Measurements from ENCODE around the gene APPBP2. TPM values are rescaled to one million over a fixed set of nuclear protein-coding genes. Genes with fewer than 3 reads are reported as not detected.
A peak's percentile ranks its signal among the peaks of the same experiment; 100 is the strongest.
"Not testable (repeated sequence)": the region's sequence is repeated elsewhere in the genome, so short reads cannot be mapped to it uniquely, and the experiment has no call there.

Gene APPBP2
- total and polyA plus RNA-seq, 2 donors from 2014 or later, result 10.9 to 44.4 TPM

DNA sequence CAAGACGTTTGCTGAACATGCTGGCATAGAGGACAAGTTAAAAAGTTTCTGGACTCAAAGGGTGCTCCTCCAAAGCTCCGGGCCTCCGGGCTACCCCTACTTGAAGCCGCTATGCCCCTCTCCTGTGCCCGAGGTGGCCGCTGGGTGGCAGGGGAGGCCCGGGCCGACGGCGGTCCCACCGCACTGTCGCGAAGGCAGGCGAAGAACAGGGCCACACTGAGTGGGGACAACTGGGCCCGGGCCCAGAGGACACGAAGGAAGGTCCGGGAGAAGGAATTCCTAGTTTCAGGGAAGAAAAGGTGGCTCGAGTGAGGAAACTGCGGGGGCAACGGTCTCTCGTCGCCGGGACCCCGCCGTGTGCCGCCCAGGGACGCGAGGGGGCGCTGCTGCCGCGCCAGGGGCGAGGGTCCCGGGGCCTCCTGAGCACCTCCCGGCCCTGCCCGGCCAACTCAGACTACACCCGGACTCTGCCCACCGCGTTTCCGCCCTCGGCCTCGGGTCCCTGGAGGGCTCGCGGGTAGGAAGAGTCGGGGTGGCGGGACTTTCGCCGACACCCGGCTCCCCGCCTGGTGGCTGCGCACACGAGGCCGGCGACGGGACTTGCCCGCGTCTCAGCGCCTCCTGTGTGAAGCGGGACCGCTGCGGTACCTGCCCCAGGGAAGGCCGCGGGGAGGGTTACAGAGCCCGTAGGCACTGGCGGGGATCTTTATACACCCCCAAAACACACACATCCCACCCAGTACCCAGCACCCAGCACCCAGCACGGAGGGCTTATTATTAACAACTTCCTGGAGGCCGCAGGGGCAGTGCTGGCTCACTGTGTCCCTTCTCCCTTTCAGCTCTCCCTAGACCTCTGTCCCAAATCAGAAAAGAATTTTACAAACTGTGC is 104.5 kb downstream of the APPBP2 start:
- Histone ChIP-seq H3K36me3 (ENCODE audit: control insufficient read depth in 2 of 3, insufficient read depth in 3 of 3, low read length in 3 of 3) (no peaks in the 10 kb centered on the region), H3K27me3 (ENCODE audit: control insufficient read depth, insufficient read depth, low read length) (no peaks in the 10 kb centered on the region), H3K4me1 (ENCODE audit: control insufficient read depth in 2 of 3, insufficient read depth in 2 of 3, low read depth in 1 of 3, low read length in 3 of 3) (peaks cover 0 to 5% (median 0%) of the 10 kb centered on the region in 3 donors), H3K9ac (ENCODE audit: low read length in 3 of 3) (peak overlapping the region in 2 of 3 donors; percentile 31 to 55), H3K27ac (ENCODE audit: low read depth in 2 of 2, low read length in 2 of 2) (no peak overlapping the region), H3K4me3 (ENCODE audit: low read length in 3 of 3) (peak overlapping the region; percentile 40 to 64 (median 42)), H3K9me3 (ENCODE audit: control insufficient read depth in 2 of 3, insufficient read depth in 1 of 3, low read length in 3 of 3) (no peaks in the 10 kb centered on the region)
- no peak for FAIRE-seq
- TF ChIP-seq, protein P1, sequence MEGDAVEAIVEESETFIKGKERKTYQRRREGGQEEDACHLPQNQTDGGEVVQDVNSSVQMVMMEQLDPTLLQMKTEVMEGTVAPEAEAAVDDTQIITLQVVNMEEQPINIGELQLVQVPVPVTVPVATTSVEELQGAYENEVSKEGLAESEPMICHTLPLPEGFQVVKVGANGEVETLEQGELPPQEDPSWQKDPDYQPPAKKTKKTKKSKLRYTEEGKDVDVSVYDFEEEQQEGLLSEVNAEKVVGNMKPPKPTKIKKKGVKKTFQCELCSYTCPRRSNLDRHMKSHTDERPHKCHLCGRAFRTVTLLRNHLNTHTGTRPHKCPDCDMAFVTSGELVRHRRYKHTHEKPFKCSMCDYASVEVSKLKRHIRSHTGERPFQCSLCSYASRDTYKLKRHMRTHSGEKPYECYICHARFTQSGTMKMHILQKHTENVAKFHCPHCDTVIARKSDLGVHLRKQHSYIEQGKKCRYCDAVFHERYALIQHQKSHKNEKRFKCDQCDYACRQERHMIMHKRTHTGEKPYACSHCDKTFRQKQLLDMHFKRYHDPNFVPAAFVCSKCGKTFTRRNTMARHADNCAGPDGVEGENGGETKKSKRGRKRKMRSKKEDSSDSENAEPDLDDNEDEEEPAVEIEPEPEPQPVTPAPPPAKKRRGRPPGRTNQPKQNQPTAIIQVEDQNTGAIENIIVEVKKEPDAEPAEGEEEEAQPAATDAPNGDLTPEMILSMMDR (IDR thresholded peaks at IDR 0.05; ENCODE audit: borderline replicate concordance, extremely low read depth, insufficient read depth), result peak; percentile 58
- intact Hi-C loops (cut with DNase I), result no loop called here
- peak; percentile 71 to 89 (median 77) for DNase-seq

DNA sequence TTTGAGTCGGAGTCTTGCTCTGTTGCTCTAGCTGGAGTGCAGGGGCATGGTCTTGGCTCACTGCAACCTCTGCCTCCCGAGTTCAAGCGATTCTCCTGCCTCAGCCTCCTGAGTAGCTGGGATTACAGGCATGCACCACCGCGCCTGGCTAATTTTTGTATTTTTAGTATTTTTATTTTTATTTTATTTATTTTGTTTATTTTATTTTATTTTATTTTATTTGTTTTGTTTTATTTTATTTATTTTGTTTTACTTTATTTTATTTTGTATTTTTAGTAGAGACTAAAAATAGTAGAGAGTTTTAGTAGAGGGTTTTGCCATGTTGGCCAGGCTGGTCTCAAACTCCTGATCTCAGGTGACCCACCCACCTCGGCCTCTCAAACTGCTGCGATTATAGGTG is 106.2 kb downstream of the APPBP2 start:
- H3K27me3 ChIP-seq (ENCODE audit: control insufficient read depth, insufficient read depth, low read length); H3K27ac ChIP-seq (ENCODE audit: low read depth in 2 of 2, low read length in 2 of 2); H3K9ac ChIP-seq (ENCODE audit: low read length in 3 of 3); H3K4me3 ChIP-seq (ENCODE audit: low read length in 3 of 3); H3K9me3 ChIP-seq (ENCODE audit: control insufficient read depth in 2 of 3, insufficient read depth in 1 of 3, low read length in 3 of 3); H3K36me3 ChIP-seq (ENCODE audit: control insufficient read depth in 2 of 3, insufficient read depth in 3 of 3, low read length in 3 of 3); H3K4me1 ChIP-seq (ENCODE audit: control insufficient read depth in 2 of 3, insufficient read depth in 2 of 3, low read depth in 1 of 3, low read length in 3 of 3); DNase-seq; intact Hi-C loops (cut with DNase I); FAIRE-seq: not testable (repeated sequence)

DNA sequence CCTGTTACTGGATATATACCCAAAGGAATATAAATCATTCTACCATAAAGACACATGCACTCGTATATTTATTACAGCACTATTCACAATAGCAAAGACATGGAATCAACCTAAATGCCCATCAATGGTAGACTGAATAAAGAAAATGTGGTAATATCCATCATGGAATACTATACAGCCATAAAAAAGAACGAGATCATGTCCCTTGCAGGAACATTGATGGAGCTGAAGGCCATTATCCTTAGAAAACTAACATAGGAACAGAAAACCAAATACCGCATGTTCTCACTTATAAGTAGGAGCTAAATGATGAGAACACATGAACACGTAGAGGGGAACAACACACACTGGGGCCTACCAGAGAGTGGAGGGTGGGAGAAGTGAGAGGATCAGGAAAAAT is 107.0 kb downstream of the APPBP2 start:
- DNase-seq; H3K9me3 ChIP-seq (ENCODE audit: control insufficient read depth in 2 of 3, insufficient read depth in 1 of 3, low read length in 3 of 3); FAIRE-seq; intact Hi-C loops (cut with DNase I); H3K4me1 ChIP-seq (ENCODE audit: control insufficient read depth in 2 of 3, insufficient read depth in 2 of 3, low read depth in 1 of 3, low read length in 3 of 3); H3K9ac ChIP-seq (ENCODE audit: low read length in 3 of 3); H3K27ac ChIP-seq (ENCODE audit: low read depth in 2 of 2, low read length in 2 of 2); H3K4me3 ChIP-seq (ENCODE audit: low read length in 3 of 3); H3K27me3 ChIP-seq (ENCODE audit: control insufficient read depth, insufficient read depth, low read length); H3K36me3 ChIP-seq (ENCODE audit: control insufficient read depth in 2 of 3, insufficient read depth in 3 of 3, low read length in 3 of 3): not testable (repeated sequence)

DNA sequence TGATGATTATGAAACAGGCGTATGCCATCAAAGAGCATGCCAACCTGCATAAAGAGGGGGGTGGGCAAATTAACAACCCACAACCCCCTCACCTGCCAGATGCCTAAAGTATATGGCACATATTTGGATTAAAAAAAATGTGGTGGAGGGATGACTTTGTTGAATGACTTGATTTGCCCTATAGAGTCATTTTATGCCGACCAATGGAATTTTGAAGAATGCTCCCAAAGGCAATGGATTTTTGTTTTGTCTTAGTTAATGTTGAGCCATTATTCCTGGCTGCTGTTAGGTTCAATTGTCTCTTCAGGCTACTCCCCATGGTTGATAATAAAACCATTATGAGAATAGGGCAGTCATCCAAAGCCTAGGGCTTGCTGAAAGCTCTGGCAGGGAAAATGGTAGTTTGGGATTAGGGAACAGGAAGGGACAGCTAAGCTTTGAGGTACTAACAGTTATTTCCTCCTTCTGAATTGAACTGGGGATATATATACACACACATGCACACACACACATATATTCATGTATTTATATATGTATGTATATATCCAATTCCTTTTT is 109.6 kb downstream of the APPBP2 start:
- Histone ChIP-seq H3K27ac (ENCODE audit: low read depth in 2 of 2, low read length in 2 of 2) (no peak overlapping the region), H3K27me3 (ENCODE audit: control insufficient read depth, insufficient read depth, low read length) (no peaks in the 10 kb centered on the region), H3K36me3 (ENCODE audit: control insufficient read depth in 2 of 3, insufficient read depth in 3 of 3, low read length in 3 of 3) (no peaks in the 10 kb centered on the region), H3K9ac (ENCODE audit: low read length in 3 of 3) (no peak overlapping the region), H3K4me3 (ENCODE audit: low read length in 3 of 3) (no peak overlapping the region), H3K4me1 (ENCODE audit: control insufficient read depth in 2 of 3, insufficient read depth in 2 of 3, low read depth in 1 of 3, low read length in 3 of 3) (peaks cover 0 to 3% (median 0%) of the 10 kb centered on the region in 3 donors), H3K9me3 (ENCODE audit: control insufficient read depth in 2 of 3, insufficient read depth in 1 of 3, low read length in 3 of 3) (no peaks in the 10 kb centered on the region)
- intact Hi-C loops (cut with DNase I), result no loop called here
- TF ChIP-seq, protein P1 (IDR thresholded peaks at IDR 0.05; ENCODE audit: borderline replicate concordance, extremely low read depth, insufficient read depth), result no peak
- FAIRE-seq (no peak), DNase-seq (no peak)
